Osteoblast (primary cell): ENCODE measurements around the gene PITX3. TPM values are rescaled to one million over a fixed set of nuclear protein-coding genes. Genes with fewer than 3 reads are reported as not detected.

Experiments
- DNase-seq: peaks from one replicate; pipeline ENCODE4 v3.0.0; 2011; ENCODE audit warnings: low spot score, mixed read lengths; ENCODE audit not compliant: insufficient read length; ENCODE audit errors: missing footprints
- H2AFZ ChIP-seq: 2 replicates; pipeline ENCODE4 v1.6.0; 2011; ENCODE audit warnings: mild to moderate bottlenecking, low read length
- H3K27ac ChIP-seq: 2 replicates; pipeline ENCODE4 v1.5.1; 2011; ENCODE audit warnings: mild to moderate bottlenecking, low read depth, low read length, moderate library complexity
- H3K27me3 ChIP-seq: 2 replicates; pipeline ENCODE4 v1.6.0; 2012; ENCODE audit warnings: mild to moderate bottlenecking, control low read depth, inconsistent platforms, low read length, moderate library complexity; ENCODE audit not compliant: insufficient read depth
- H3K36me3 ChIP-seq: 2 replicates; pipeline ENCODE4 v1.5.1; 2011; ENCODE audit warnings: mild to moderate bottlenecking, low read length, control low read depth, moderate library complexity; ENCODE audit not compliant: insufficient read depth
- H3K4me1 ChIP-seq: 2 replicates; pipeline ENCODE4 v1.5.1; 2011; ENCODE audit warnings: mild to moderate bottlenecking, low read length, control low read depth, moderate library complexity; ENCODE audit not compliant: insufficient read depth
- H3K4me2 ChIP-seq: 2 replicates; pipeline ENCODE4 v1.6.0; 2011; ENCODE audit warnings: mild to moderate bottlenecking, low read length; ENCODE audit not compliant: insufficient read depth
- H3K4me3 ChIP-seq: fragments of 200-600 bp; sonication (generic); 3 replicates; pipeline ENCODE4 v1.5.1; 2012; ENCODE audit warnings: mild to moderate bottlenecking, low read length, inconsistent platforms; ENCODE audit not compliant: insufficient read depth
- H3K79me2 ChIP-seq: 2 replicates; pipeline ENCODE4 v1.6.0; 2012; ENCODE audit warnings: mild to moderate bottlenecking, low read length, control low read depth, inconsistent platforms; ENCODE audit not compliant: insufficient read depth
- H3K9me3 ChIP-seq: 2 replicates; pipeline ENCODE4 v1.5.1; 2011; ENCODE audit warnings: low read depth, low read length, control low read depth
- H4K20me1 ChIP-seq: 2 replicates; pipeline ENCODE4 v1.6.0; 2012; ENCODE audit warnings: mild to moderate bottlenecking, low read length, control low read depth; ENCODE audit not compliant: insufficient read depth
- CTCF ChIP-seq: IDR thresholded peaks from 2 replicates; pipeline ENCODE4 v1.5.1; 2011; ENCODE audit warnings: mild to moderate bottlenecking, low read depth, low read length, moderate library complexity; ENCODE audit errors: extremely low read depth
- total RNA-seq: library from RNA; depleted of rRNA; stranded (reverse); fragments of >200 nt; gene quantifications from 2 replicates; pipeline ENCODE4 v1.2.3, GENCODE V29; 2012

Gene PITX3
- total RNA-seq, 1 donor = under 0.01 TPM

GRCh38 chr10:102208311-102209035 lies 32.8 kb downstream of the PITX3 start:
- no peak for TF ChIP-seq CTCF
- DNase-seq = no peak
- Histone ChIP-seq H3K27ac (no peak overlapping the region), H4K20me1 (no peaks in the 10 kb centered on the region), H3K4me2 (no peak overlapping the region), H3K4me3 (no peak overlapping the region), H3K27me3 (peaks cover 2% of the 10 kb centered on the region), H3K4me1 (peaks cover 10% of the 10 kb centered on the region), H3K9me3 (peaks cover 9% of the 10 kb centered on the region), H2AFZ (no peak overlapping the region), H3K36me3 (no peaks in the 10 kb centered on the region), H3K79me2 (no peaks in the 10 kb centered on the region)

GRCh38 chr10:102202386-102202785 lies 38.9 kb downstream of the PITX3 start:
- no peaks in the 10 kb centered on the region for H4K20me1 ChIP-seq

GRCh38 chr10:102200751-102201640 lies 40.3 kb downstream of the PITX3 start:
- Histone ChIP-seq H3K27ac (no peak overlapping the region), H4K20me1 (no peaks in the 10 kb centered on the region), H3K27me3 (peaks cover 9% of the 10 kb centered on the region), H3K4me1 (no peaks in the 10 kb centered on the region), H3K36me3 (no peaks in the 10 kb centered on the region), H3K9me3 (peaks cover 9% of the 10 kb centered on the region), H3K79me2 (no peaks in the 10 kb centered on the region), H2AFZ (no peak overlapping the region), H3K4me3 (no peak overlapping the region), H3K4me2 (no peak overlapping the region)
- DNase-seq = no peak
- TF ChIP-seq CTCF = no peak

More at GRCh38 chr10:102202386-102202785, 38.9 kb downstream of the PITX3 start:
- Histone ChIP-seq H2AFZ (no peak overlapping the region), H3K79me2 (no peaks in the 10 kb centered on the region), H3K4me3 (no peak overlapping the region), H3K9me3 (peaks cover 9% of the 10 kb centered on the region), H3K27me3 (peaks cover 9% of the 10 kb centered on the region), H3K4me2 (no peak overlapping the region), H3K27ac (no peak overlapping the region), H3K36me3 (no peaks in the 10 kb centered on the region), H3K4me1 (no peaks in the 10 kb centered on the region)
- DNase-seq = no peak
- TF ChIP-seq CTCF = no peak

GRCh38 chr10:102198027-102198426 lies 43.3 kb downstream of the PITX3 start:
- H3K4me2 ChIP-seq = no peak overlapping the region
- H3K27me3 ChIP-seq = peaks cover 8% of the 10 kb centered on the region
- DNase-seq = no peak
- H2AFZ ChIP-seq = no peak overlapping the region
- H4K20me1 ChIP-seq = no peaks in the 10 kb centered on the region
- no peaks in the 10 kb centered on the region for H3K9me3 ChIP-seq
- no peak overlapping the region for H3K4me3 ChIP-seq
- no peak for TF ChIP-seq CTCF
- H3K79me2 ChIP-seq = no peaks in the 10 kb centered on the region
- no peak overlapping the region for H3K27ac ChIP-seq
- H3K4me1 ChIP-seq = no peaks in the 10 kb centered on the region
- H3K36me3 ChIP-seq = no peaks in the 10 kb centered on the region
